Hypothalamus (tissue), 51 donors: ENCODE data around the gene ACTRT3.

Experiments
- DNase-seq, 51 donors: peaks; one replicate each; lab custom pipeline; 2025; lab: John Stamatoyannopoulos, UW

ACTRT3 gene

GRCh38 chr3:169769287-169770181 is at the start of gene ACTRT3:
Gene ACTRT3, minus strand, starts transcription at chr3:169769561. Its CDS starts 41 bp downstream, at chr3:169769520.
- peak in 39 of 51 donors; percentile 9 to 86 (median 38) for DNase-seq

DNA sequence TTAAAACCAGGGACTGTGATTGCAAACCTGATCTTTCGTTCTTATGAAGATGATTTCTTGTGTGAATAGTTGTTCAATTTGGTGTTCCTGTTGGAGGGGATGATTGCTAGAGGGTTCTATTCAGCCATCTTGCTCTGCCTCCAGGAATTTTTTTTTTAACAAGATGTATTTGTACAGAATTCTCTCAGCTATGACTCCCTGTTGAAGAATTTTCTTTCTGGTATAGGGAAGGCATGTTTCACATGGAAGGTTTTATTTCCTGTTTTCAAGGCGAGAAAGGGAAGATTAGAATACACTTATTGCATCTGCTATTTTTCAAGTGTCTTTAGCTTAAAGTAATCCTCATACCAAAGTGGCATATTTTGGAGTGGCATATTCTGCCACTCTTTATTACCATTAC is 49.0 kb upstream of the ACTRT3 start:
- DNase-seq: no peak

DNA sequence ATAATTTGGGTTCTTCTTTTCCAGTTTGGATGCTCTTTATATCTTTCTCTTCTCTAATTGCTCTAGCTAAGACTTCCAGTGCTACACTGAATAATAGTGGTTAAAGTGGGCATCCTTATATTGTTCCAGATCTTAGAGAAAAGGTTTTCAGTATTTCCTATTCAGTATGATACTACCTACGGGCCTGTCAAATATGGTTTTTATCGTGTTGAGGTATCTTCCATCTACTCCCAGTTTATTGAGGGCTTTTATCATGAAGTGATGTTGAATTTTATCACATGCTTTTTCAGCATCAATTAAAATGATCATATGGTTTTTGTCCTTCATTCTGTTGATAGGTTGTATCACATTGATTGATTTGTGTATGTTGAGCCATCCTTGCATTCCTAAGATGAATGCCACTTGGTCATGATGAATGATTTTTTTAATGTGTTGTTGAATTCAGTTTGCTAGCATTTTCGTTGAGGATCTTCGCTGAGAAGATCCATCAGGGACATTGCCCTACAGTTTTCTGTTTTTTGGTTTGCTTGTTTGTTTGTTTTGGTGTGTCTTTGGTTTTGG is 46.3 kb upstream of the ACTRT3 start:
- no peak for DNase-seq

- DNase-seq: peak in 3 of 51 donors; percentile 2 to 10 (median 3)
Measured at GRCh38 chr3:169813757-169814517, 44.6 kb upstream of the ACTRT3 start.

DNA sequence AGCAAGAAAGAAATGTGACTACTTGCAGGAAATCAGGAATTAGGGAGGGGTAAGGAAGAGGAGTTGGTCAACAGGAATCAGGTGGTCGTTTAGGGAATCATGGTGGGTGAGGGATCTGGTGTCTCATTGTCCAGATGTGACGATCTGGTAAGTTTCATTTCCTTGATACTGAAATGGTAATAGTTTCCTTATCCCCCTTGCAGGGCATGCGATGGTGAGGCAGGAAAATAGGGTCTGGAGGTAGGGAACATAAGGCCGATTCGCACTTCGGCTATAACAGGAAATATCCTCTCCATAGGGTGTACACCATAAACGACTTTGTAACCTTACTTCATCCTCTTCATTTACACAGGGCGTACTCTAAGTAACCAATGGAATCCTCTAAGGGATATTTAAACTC is 43.9 kb upstream of the ACTRT3 start:
- no peak for DNase-seq

GRCh38 chr3:169812332-169813235 is 43.2 kb upstream of the ACTRT3 start, which contains the start of the genes LRRC34 and LRRIQ4:
Gene LRRC34, minus strand, starts transcription at chr3:169812904. Its CDS starts 356 bp downstream, at chr3:169812548.
Gene LRRIQ4, plus strand, starts transcription at chr3:169812870. Its CDS starts 9,052 bp downstream, at chr3:169821922.
- DNase-seq: peak; percentile 2 to 75 (median 52)

- peak in 8 of 51 donors; percentile 30 to 68 (median 48) for DNase-seq
Measured at GRCh38 chr3:169811631-169812331, 42.4 kb upstream of the ACTRT3 start.

- DNase-seq: no peak
Measured at GRCh38 chr3:169809230-169809795, 40.0 kb upstream of the ACTRT3 start.

- no peak for DNase-seq
Measured at GRCh38 chr3:169804681-169805080, 35.3 kb upstream of the ACTRT3 start.

GRCh38 chr3:169792359-169792758 is 23.0 kb upstream of the ACTRT3 start:
- DNase-seq: no peak

DNA sequence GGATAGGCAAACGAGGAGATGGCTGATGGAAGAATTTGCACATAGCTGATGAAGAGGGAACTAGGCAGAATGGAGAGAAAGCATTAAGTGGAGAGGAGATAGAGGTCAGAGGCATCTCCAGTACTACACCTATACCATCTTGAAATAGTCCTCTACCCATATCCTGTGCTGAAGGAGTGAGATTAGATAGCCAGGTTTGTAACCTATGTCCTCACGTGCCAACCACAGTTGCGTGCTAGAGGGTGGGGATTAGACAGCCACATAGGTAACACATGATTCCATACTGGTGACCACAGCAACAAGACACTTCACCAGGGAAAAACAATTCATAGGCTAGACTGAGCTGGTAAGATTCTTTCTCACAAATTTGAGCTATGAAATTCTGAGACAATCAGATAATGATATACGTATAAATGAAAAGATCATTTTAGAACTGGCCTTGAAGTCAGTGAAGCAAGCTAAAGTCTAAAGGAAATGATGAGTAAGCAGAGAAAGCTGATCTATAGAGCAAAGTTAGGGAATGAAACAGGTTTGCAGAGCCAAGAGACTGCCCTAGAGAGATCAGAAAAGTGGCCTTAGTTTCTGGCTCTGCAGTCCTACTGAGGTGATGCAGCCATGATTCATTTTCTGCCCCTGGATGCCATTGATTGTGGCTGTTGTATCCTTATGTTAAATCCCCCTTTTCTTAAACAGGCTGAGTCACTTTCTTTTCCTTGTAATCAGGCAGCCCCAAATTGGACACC is 21.5 kb upstream of the ACTRT3 start:
- DNase-seq: no peak

GRCh38 chr3:169790219-169790618 is 20.9 kb upstream of the ACTRT3 start:
- no peak for DNase-seq

- no peak for DNase-seq
Measured at GRCh38 chr3:169787791-169788190, 18.4 kb upstream of the ACTRT3 start.

- no peak for DNase-seq
Measured at GRCh38 chr3:169787120-169787519, 17.8 kb upstream of the ACTRT3 start.

DNA sequence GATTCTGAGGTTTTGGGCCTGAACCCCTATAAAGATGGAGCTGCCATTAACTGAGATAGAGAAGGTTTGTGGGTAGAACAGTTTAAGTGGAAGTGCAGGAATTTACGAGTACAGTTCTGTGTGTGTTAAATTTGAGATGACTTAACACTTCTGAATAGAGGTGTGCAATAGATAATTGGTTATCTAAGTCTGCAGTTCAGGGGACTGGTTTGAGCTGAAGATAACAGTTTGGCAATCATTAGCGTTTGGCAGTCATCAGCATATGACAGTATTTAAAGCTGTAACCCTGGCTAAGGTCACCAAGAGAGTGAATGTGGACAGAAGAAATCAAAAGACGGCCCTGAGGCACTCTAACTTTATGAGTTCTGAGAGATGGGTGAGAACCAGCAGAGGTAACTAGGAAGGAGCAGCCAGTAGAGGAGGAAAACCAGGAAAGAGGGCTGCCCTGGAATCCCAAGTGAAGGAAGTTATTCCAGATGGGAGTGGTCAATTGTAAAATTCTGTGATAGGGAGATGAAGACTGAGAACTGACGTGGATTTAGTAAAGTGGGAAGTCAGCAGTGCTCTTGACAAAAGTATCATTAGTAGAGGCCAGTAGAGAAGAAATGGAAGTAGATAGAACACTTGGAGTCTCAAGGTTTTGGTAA is 12.0 kb upstream of the ACTRT3 start:
- no peak for DNase-seq

DNA sequence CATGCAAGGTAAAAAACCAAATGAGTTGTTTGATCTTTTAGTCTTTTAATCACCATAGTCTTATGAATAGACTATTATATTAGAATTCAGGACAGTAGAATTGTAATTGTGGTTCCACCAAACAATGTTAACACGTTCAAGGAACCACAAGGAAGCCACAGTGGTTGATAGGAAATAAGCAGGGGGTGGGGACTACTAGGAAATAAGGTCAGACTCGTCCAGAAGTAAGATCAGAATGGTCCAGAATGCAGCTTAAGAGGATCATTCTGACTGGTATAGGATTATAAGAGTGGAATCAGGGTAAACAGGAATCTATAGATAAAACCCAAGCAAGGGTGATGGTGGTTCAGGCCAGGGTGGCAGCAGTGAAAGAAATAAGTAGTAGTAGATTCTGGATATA is 11.4 kb upstream of the ACTRT3 start:
- no peak for DNase-seq

- no peak for DNase-seq
Measured at GRCh38 chr3:169777822-169778221, 8.5 kb upstream of the ACTRT3 start.

- DNase-seq: no peak
Measured at GRCh38 chr3:169774186-169774585, 4.8 kb upstream of the ACTRT3 start.
